Right lobe of liver (tissue), 6 donors: ENCODE data around the gene LDLRAD4. TPM values are rescaled to one million over a fixed set of nuclear protein-coding genes. Genes with fewer than 3 reads are reported as not detected.

Experiments
- ATAC-seq, 4 donors: fragments of 200-7000 bp; cut with Tn5 transposase; one replicate each; pipeline ENCODE4 v1.9.1; 2020; ENCODE audit warnings: mild to moderate bottlenecking in 4 of 4, moderate library complexity in 4 of 4
- DNase-seq, 3 donors: peaks; one replicate each; pipeline ENCODE4 v3.0.0-alpha.2; 2020
- H3K27ac ChIP-seq, 3 donors: fragments of 200-600 bp; one replicate each; pipeline ENCODE4 v1.8.0; 2022
- H3K27me3 ChIP-seq, 2 donors: fragments of 200-600 bp; one replicate each; pipeline ENCODE4 v1.8.0; 2022
- H3K36me3 ChIP-seq, 4 donors: fragments of 200-600 bp; sonication (generic) in 1 of 4; one replicate each; pipeline versions ENCODE4 v1.5.1 to v1.8.0; 2017 to 2022; ENCODE audit warnings: control low read depth in 1 of 4
- H3K4me1 ChIP-seq, 4 donors: fragments of 200-600 bp; sonication (generic) in 1 of 4; one replicate each; pipeline versions ENCODE4 v1.5.1 to v1.8.0; 2017 to 2022; ENCODE audit warnings: control low read depth in 1 of 4
- H3K4me3 ChIP-seq, 3 donors: fragments of 200-600 bp; one replicate each; pipeline ENCODE4 v1.8.0; 2022
- H3K9me3 ChIP-seq, 4 donors: fragments of 200-600 bp; sonication (generic) in 1 of 4; one replicate each; pipeline versions ENCODE4 v1.5.1 to v1.8.0; 2017 to 2022; ENCODE audit warnings: control low read depth in 1 of 4
- CTCF ChIP-seq, 4 donors: fragments of 200-600 bp in 3 of 4; fragments of 450-650 bp in 1 of 4; IDR thresholded peaks; one replicate each; pipeline versions ENCODE4 v1.5.1 to v1.8.0; 2016 to 2022; ENCODE audit warnings: antibody characterized with exemption in 4 of 4, mild to moderate bottlenecking in 2 of 4
- POLR2A ChIP-seq: fragments of 450-650 bp; IDR thresholded peaks from one replicate; pipeline ENCODE4 v1.6.1; 2017; ENCODE audit warnings: antibody characterized with exemption, mild to moderate bottlenecking
- WGBS: methylation state at CpG from one replicate; pipeline ENCODE4 v1.1.6; 2018; ENCODE audit warnings: low coverage, low lambda C conversion rate; ENCODE audit not compliant: insufficient coverage; ENCODE audit errors: missing lambda C conversion rate; 5-methylcytosine and 5-hydroxymethylcytosine counted together
- intact Hi-C, 2 donors: fragments of 100-400 bp; cut with DNase I; formaldehyde crosslinking; loops; one replicate each; pipeline versions ENCODE4 v1.11.2 to v1.14.1; 2022
- total RNA-seq, 6 experiments: library from RNA; depleted of rRNA in 2 of 6; stranded (reverse); fragments of >200 nt in 2 of 6; fragmentation: NEBNext Ultra II Directional in 3 of 6; extraction: Animal tissue kit (Norgen Biotek cat#: 25700) in 3 of 6; gene quantifications; one replicate each; pipeline versions ENCODE4 v1.1.0 to v1.2.4, GENCODE V29; 2016 to 2023
- donor health status: DM: no; HTN: yes; CAD: no.
- donor health status: DM: no; HTN: no; CAD: no.
- donor health status: DM: no; HTN: no; CAD: no.
- donor health status: DM: no; HTN: yes; CAD: no.
- donor health status: DM: no; HTN: yes; CAD: no.

The LDLRAD4 gene
- total RNA-seq, 6 experiments from 2014 or later = 10.6 to 66.4 (median 18.7) TPM

- 44% methylated on average over 4 of the region's 4 CpGs for WGBS
- Histone ChIP-seq H3K9me3 (no peaks in the 10 kb centered on the region), H3K36me3 (no peaks in the 10 kb centered on the region), H3K4me3 (no peak overlapping the region), H3K4me1 (peaks cover 0 to 6% (median 0%) of the 10 kb centered on the region in 4 donors), H3K27ac (peak overlapping the region in 1 of 3 donors; percentile 13), H3K27me3 (no peaks in the 10 kb centered on the region)
- DNase-seq (no peak), ATAC-seq (peak; percentile 44 to 77 (median 74))
- intact Hi-C loops = no loop called here
- no peak for TF ChIP-seq POLR2A
- no peak for TF ChIP-seq CTCF (IDR thresholded peaks at IDR 0.05)
These were observed 67.3 kb downstream of the LDLRAD4 start for GRCh38 chr18:13285874-13286273.

DNA sequence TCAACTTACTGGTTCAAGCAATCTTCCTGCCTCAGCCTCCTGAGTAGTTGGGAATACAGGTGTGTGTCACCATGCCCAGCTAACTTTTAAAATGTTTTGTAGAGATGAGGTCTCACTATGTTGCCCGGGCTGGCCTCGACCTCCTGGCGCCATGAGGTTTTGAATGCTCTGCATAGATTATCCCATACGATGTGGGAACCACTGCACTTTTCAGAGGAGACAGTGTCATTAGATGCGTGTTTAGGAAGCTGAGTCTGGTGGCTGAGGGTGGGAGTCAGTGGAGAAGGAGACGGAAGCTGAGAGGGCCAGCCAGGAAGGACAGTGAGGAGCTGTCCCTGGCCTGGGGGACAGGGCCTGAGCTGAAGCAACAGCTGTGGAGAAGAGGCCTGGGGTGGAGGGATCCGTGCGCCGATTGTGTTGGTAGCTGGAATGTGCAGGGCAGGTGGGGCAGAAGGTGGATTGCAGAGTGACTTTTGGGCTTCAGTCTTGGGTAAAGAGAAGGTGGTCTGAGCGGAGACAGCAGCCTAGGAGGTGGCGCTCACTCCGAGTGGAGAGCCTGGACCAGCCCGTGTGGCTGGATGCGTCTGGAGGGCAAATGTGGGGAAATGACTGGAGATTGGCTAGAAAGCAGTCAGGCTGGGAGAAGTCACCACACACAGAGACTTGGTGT lies 68.0 kb downstream of the LDLRAD4 start:
- peaks cover 0 to 13% (median 0%) of the 10 kb centered on the region in 4 donors for H3K4me1 ChIP-seq
- no peaks in the 10 kb centered on the region for H3K9me3 ChIP-seq
- no peaks in the 10 kb centered on the region for H3K36me3 ChIP-seq
- ATAC-seq = no peak
- intact Hi-C loops = no loop called here
- DNase-seq = no peak
- WGBS = 96% methylated on average over 14 of the region's 14 CpGs
- H3K27me3 ChIP-seq = no peaks in the 10 kb centered on the region
- H3K27ac ChIP-seq = no peak overlapping the region
- H3K4me3 ChIP-seq = no peak overlapping the region
- TF ChIP-seq POLR2A (no peak), CTCF (IDR thresholded peaks at IDR 0.05) (no peak)

GRCh38 chr18:13287372-13287771 lies 68.8 kb downstream of the LDLRAD4 start:
- WGBS = 54% methylated on average over 6 of the region's 6 CpGs
- TF ChIP-seq CTCF (IDR thresholded peaks at IDR 0.05) (no peak), POLR2A (no peak)
- Histone ChIP-seq H3K4me1 (peaks cover 0 to 14% (median 0%) of the 10 kb centered on the region in 4 donors), H3K36me3 (no peaks in the 10 kb centered on the region), H3K4me3 (no peak overlapping the region), H3K27me3 (no peaks in the 10 kb centered on the region), H3K9me3 (no peaks in the 10 kb centered on the region), H3K27ac (no peak overlapping the region)
- ATAC-seq (no peak), DNase-seq (no peak)
- intact Hi-C loops = no loop called here

- TF ChIP-seq POLR2A (no peak), CTCF (IDR thresholded peaks at IDR 0.05) (no peak)
- H3K4me1 ChIP-seq = peaks cover 0 to 14% (median 0%) of the 10 kb centered on the region in 4 donors
- DNase-seq (no peak), ATAC-seq (no peak)
- H3K36me3 ChIP-seq = no peaks in the 10 kb centered on the region
- H3K4me3 ChIP-seq = no peak overlapping the region
- intact Hi-C loops = no loop called here
- no peaks in the 10 kb centered on the region for H3K9me3 ChIP-seq
- H3K27me3 ChIP-seq = no peaks in the 10 kb centered on the region
- WGBS = 80% methylated on average over 2 of the region's 16 CpGs
- H3K27ac ChIP-seq = no peak overlapping the region
These were observed 70.1 kb downstream of the LDLRAD4 start for GRCh38 chr18:13288509-13289133.
